Mesenchymal stem cell (in vitro differentiated cells and primary cell): ENCODE results near the gene GGACT.

Experiments
- DNase-seq: peaks from one replicate; pipeline ENCODE4 v3.0.0-alpha.2; 2013
- H2AFZ ChIP-seq: one replicate; pipeline ENCODE4 v1.6.1; 2013; ENCODE audit warnings: low read depth, mild to moderate bottlenecking, control low read depth, inconsistent platforms, low read length, moderate library complexity
- H2AK5ac ChIP-seq: 2 replicates; pipeline ENCODE4 v1.6.1; 2013; ENCODE audit warnings: low read length, moderate library complexity, mild to moderate bottlenecking, inconsistent platforms; ENCODE audit not compliant: severe bottlenecking
- H2BK120ac ChIP-seq: one replicate; pipeline ENCODE4 v1.6.1; 2013; ENCODE audit warnings: low read depth, mild to moderate bottlenecking, inconsistent platforms, low read length, moderate library complexity
- H2BK12ac ChIP-seq, 2 experiments: one replicate each; pipeline ENCODE4 v1.6.1; 2013; ENCODE audit warnings: inconsistent platforms in 2 of 2, low read length in 2 of 2, mild to moderate bottlenecking in 2 of 2, moderate library complexity in 2 of 2, control low read depth in 1 of 2
- H2BK15ac ChIP-seq: one replicate; pipeline ENCODE4 v1.6.1; 2013; ENCODE audit warnings: mild to moderate bottlenecking, low read depth, inconsistent platforms; ENCODE audit not compliant: poor library complexity, severe bottlenecking
- H2BK5ac ChIP-seq: 2 replicates; pipeline ENCODE4 v1.6.1; 2013; ENCODE audit warnings: low read depth, mild to moderate bottlenecking, low read length, control low read depth, inconsistent platforms; ENCODE audit not compliant: poor library complexity, severe bottlenecking
- H3K14ac ChIP-seq, 2 experiments: one replicate each; pipeline ENCODE4 v1.6.1; 2013; ENCODE audit warnings: inconsistent platforms in 2 of 2, low read length in 2 of 2, control low read depth in 1 of 2, mild to moderate bottlenecking in 1 of 2, moderate library complexity in 1 of 2
- H3K18ac ChIP-seq, 2 experiments: one replicate each; pipeline ENCODE4 v1.6.1; 2013; ENCODE audit warnings: inconsistent platforms in 2 of 2, low read length in 2 of 2, control low read depth in 1 of 2, low read depth in 1 of 2, mild to moderate bottlenecking in 1 of 2
- H3K23ac ChIP-seq, 2 experiments: one replicate each; pipeline ENCODE4 v1.6.1; 2013; ENCODE audit warnings: inconsistent platforms in 2 of 2, low read length in 2 of 2, mild to moderate bottlenecking in 2 of 2, moderate library complexity in 2 of 2, control low read depth in 1 of 2
- H3K27ac ChIP-seq: 2 replicates; pipeline ENCODE4 v1.5.1; 2013; ENCODE audit warnings: mild to moderate bottlenecking, moderate library complexity, low read length, control low read depth, inconsistent platforms; ENCODE audit not compliant: poor library complexity, severe bottlenecking
- H3K27me3 ChIP-seq, 2 experiments: 2 replicates each; pipeline versions ENCODE4 v1.6.1 to v1.7.0; 2013; ENCODE audit warnings: low read length in 2 of 2, mild to moderate bottlenecking in 2 of 2, moderate library complexity in 2 of 2, control low read depth in 1 of 2, inconsistent platforms in 1 of 2; ENCODE audit not compliant: control insufficient read depth in 1 of 2, insufficient read depth in 1 of 2
- H3K36me3 ChIP-seq, 2 experiments: 2 replicates each; pipeline versions ENCODE4 v1.6.1 to v1.7.0; 2013; ENCODE audit warnings: low read length in 2 of 2, control low read depth in 1 of 2, inconsistent platforms in 1 of 2, low read depth in 1 of 2, mild to moderate bottlenecking in 1 of 2; ENCODE audit not compliant: insufficient read depth in 2 of 2, control insufficient read depth in 1 of 2
- H3K4ac ChIP-seq, 2 experiments: one replicate each; pipeline ENCODE4 v1.6.1; 2013; ENCODE audit warnings: inconsistent platforms in 2 of 2, low read length in 2 of 2, mild to moderate bottlenecking in 2 of 2, moderate library complexity in 2 of 2, control low read depth in 1 of 2, low read depth in 1 of 2
- H3K4me1 ChIP-seq: 2 replicates; pipeline ENCODE4 v1.6.1; 2013; ENCODE audit warnings: low read depth, low read length, control low read depth; ENCODE audit not compliant: control insufficient read depth, insufficient read depth
- H3K4me2 ChIP-seq: 2 replicates; pipeline ENCODE4 v1.6.1; 2013; ENCODE audit warnings: low read length, mild to moderate bottlenecking, inconsistent platforms; ENCODE audit not compliant: poor library complexity, severe bottlenecking
- H3K4me3 ChIP-seq, 2 experiments: 2 replicates each; pipeline versions ENCODE4 v1.5.1 to v1.7.0; 2013; ENCODE audit warnings: low read length in 2 of 2, mild to moderate bottlenecking in 2 of 2, control low read depth in 1 of 2, low read depth in 1 of 2; ENCODE audit not compliant: insufficient read depth in 1 of 2
- H3K79me1 ChIP-seq: replicated peaks from 2 replicates; pipeline ENCODE4 v1.6.1; 2013; ENCODE audit warnings: mild to moderate bottlenecking, control low read depth, low read length, inconsistent platforms; ENCODE audit not compliant: poor library complexity, severe bottlenecking
- H3K9ac ChIP-seq: 2 replicates; pipeline ENCODE4 v1.7.0; 2013; ENCODE audit warnings: mild to moderate bottlenecking, low read length, moderate library complexity
- H3K9me3 ChIP-seq: 2 replicates; pipeline ENCODE4 v1.7.0; 2013; ENCODE audit warnings: mild to moderate bottlenecking, low read length; ENCODE audit not compliant: control insufficient read depth
- H4K8ac ChIP-seq: one replicate; pipeline ENCODE4 v1.6.1; 2013; ENCODE audit warnings: inconsistent platforms, mild to moderate bottlenecking, low read length, moderate library complexity
- H4K91ac ChIP-seq: one replicate; pipeline ENCODE4 v1.6.1; 2013; ENCODE audit warnings: mild to moderate bottlenecking, low read length, inconsistent platforms
- WGBS: methylation state at CpG from one replicate; pipeline ENCODE4 v1.1.7; 2013; ENCODE audit warnings: mixed read lengths; 5-methylcytosine and 5-hydroxymethylcytosine counted together

The GGACT gene

DNA sequence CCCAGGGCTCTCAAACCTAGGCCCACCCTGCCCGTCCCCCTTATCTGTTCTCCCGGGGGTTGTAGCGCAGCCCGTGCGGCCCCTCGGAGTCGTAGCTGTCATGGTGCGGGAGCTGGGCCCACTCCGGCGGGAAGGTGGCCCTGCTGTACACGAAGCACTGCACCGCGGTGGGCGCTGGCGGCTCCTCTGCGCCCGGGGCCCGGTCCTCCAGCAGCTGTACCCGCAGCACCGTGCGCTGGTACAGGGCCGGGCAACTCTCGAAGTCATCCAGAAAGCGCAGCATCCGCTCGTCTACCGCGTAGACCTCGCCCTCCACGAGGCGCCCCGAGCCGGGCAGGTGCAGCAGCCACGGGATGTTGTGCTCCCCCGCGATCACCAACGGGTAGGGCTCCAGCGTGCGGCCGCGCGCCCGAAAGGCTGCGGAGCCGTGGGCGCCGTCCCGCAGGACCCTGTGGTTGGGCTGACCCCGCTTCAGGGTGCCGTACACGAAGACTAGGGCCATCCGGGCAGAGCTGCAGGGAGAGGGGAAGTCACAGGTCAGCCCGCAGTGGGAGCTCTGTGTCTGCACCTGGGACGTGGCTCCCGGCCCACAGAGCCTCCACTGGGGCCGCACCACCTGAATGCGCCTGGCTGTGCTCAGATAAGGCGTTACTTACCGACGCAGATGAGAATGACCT is 56.4 kb downstream of the GGACT start:
- Histone ChIP-seq H3K4me3 (no peak overlapping the region), H3K4me2 (no peak overlapping the region), H2BK12ac (no peak overlapping the region), H2BK15ac (peak overlapping the region; percentile 30), H3K9me3 (no peaks in the 10 kb centered on the region), H2BK120ac (no peak overlapping the region), H4K91ac (no peak overlapping the region), H3K18ac (no peak overlapping the region), H3K14ac (no peak overlapping the region), H3K23ac (no peak overlapping the region), H3K4ac (no peak overlapping the region), H3K27ac (no peak overlapping the region), H3K27me3 (no peaks in the 10 kb centered on the region), H3K36me3 (peaks cover 29 to 63% of the 10 kb centered on the region in 2 experiments), H3K79me1 (peaks cover 8% of the 10 kb centered on the region), H2AFZ (no peak overlapping the region), H3K9ac (no peak overlapping the region), H3K4me1 (peaks cover 2% of the 10 kb centered on the region), H4K8ac (no peak overlapping the region), H2BK5ac (no peak overlapping the region), H2AK5ac (no peak overlapping the region)
- WGBS = 97% methylated on average over 60 of the region's 60 CpGs
- DNase-seq = no peak

DNA sequence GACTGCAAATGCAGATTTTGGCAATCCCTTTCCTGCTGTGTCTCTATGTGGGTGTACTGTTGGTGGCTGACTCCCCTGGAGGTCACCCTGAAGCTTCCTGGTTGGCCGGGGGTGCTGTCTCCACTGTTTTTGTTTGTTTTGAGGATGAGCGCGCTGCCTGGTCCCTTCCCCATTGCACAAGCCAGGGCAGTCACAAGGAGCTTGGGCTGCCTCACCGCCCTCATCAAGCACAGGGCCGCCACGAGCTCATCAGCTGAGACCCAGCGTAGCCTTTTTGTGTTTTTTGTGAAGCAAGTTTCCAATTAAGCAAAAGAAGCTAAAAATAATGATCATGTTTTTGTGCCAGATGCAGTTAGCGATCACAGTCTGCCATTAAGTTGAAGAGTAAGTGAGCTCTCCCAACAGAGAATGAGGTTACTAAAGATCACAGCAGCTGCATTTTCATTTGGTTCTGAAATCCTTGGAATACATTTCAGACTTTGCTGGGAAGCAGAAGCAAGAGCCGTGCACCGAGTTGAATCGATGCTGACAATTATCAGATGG is 57.8 kb downstream of the GGACT start:
- no peak overlapping the region for H2AFZ ChIP-seq
- no peak overlapping the region for H2BK120ac ChIP-seq
- H3K27ac ChIP-seq = no peak overlapping the region
- H3K36me3 ChIP-seq = peaks cover 36 to 69% of the 10 kb centered on the region in 2 experiments
- WGBS = 83% methylated on average over 11 of the region's 11 CpGs
- peaks cover 2% of the 10 kb centered on the region for H3K4me1 ChIP-seq
- peak overlapping the region; percentile 66 for H3K9ac ChIP-seq
- no peak overlapping the region for H3K4me2 ChIP-seq
- H3K27me3 ChIP-seq = no peaks in the 10 kb centered on the region
- no peak overlapping the region for H3K23ac ChIP-seq
- no peak overlapping the region for H2BK15ac ChIP-seq
- no peak overlapping the region for H2AK5ac ChIP-seq
- no peak overlapping the region for H2BK12ac ChIP-seq
- no peak overlapping the region for H3K4me3 ChIP-seq
- H3K18ac ChIP-seq = no peak overlapping the region
- H3K9me3 ChIP-seq = no peaks in the 10 kb centered on the region
- no peak overlapping the region for H3K4ac ChIP-seq
- peaks cover 14% of the 10 kb centered on the region for H3K79me1 ChIP-seq
- peak overlapping the region in 1 of 2 experiments; percentile 23 for H3K14ac ChIP-seq
- H2BK5ac ChIP-seq = no peak overlapping the region
- H4K91ac ChIP-seq = no peak overlapping the region
- no peak overlapping the region for H4K8ac ChIP-seq
- DNase-seq = peak; percentile 19

DNA sequence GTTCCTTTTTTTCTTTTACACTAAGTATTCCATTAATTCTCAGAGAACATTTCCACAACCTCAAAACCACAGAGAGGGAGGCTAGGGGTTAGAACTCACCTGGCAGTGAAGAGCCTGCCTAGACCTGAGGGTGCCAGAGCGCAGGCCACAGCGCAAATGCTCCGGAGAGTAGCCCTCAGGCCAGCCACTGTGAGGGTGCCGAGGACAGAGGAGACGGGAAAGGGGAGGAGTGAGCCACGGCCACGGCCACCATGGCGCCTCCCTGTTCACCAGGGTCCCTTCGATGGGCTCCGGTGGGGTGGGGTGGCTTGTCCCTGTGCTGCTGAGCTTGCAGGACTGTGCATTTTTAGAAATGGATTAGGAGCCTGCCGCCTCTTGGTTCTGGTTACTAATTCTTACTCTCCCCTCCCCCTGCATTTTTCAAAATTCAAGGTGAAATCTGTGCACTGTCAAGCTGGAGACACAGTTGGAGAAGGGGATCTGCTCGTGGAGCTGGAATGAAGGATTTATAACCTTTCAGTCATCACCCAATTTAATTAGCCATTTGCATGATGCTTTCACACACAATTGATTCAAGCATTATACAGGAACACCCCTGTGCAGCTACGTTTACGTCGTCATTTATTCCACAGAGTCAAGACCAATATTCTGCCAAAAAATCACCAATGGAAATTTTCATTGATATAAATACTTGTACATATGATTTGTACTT is 58.8 kb downstream of the GGACT start:
- Histone ChIP-seq H3K4me3 (no peak overlapping the region), H2BK15ac (no peak overlapping the region), H3K79me1 (peaks cover 20% of the 10 kb centered on the region), H3K36me3 (peaks cover 36 to 73% of the 10 kb centered on the region in 2 experiments), H3K4me2 (no peak overlapping the region), H3K14ac (no peak overlapping the region), H3K23ac (no peak overlapping the region), H3K4me1 (peaks cover 7% of the 10 kb centered on the region), H3K9me3 (no peaks in the 10 kb centered on the region), H3K18ac (no peak overlapping the region), H3K4ac (no peak overlapping the region), H3K27ac (no peak overlapping the region), H4K91ac (no peak overlapping the region), H2AFZ (no peak overlapping the region), H4K8ac (no peak overlapping the region), H3K9ac (no peak overlapping the region), H2BK5ac (no peak overlapping the region), H2BK12ac (no peak overlapping the region), H2BK120ac (no peak overlapping the region), H2AK5ac (no peak overlapping the region), H3K27me3 (no peaks in the 10 kb centered on the region)
- over 99% methylated on average over 9 of the region's 15 CpGs for WGBS
- DNase-seq = no peak

DNA sequence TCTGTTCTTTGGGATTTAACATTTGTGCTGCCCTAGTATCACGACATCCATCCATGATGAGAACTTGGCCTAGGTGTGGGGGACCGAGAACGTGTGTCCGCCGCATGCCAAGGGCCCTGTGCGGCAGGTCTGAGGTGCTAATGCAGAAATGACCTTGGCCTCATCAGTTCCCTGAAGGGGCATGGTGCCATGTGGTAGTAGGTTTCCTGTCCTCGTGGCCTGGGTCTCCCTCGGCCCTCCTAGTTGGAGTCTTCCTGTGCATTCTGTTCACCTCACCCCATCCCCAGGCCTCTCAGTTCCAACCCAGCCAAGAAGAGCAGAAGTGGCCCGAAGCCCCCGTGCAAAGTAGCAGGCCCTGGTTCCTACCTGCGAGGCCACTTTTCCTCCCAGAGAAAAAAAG is 59.8 kb downstream of the GGACT start:
- DNase-seq = no peak
- Histone ChIP-seq H4K91ac (no peak overlapping the region), H3K9me3 (no peaks in the 10 kb centered on the region), H3K27ac (no peak overlapping the region), H3K9ac (no peak overlapping the region), H3K4me1 (peaks cover 7% of the 10 kb centered on the region), H3K4me2 (no peak overlapping the region), H3K14ac (no peak overlapping the region), H2BK120ac (no peak overlapping the region), H3K4ac (no peak overlapping the region), H3K36me3 (peaks cover 36 to 66% of the 10 kb centered on the region in 2 experiments), H3K27me3 (no peaks in the 10 kb centered on the region), H2AK5ac (no peak overlapping the region), H2AFZ (no peak overlapping the region), H2BK15ac (no peak overlapping the region), H3K18ac (no peak overlapping the region), H2BK12ac (no peak overlapping the region), H3K23ac (no peak overlapping the region), H3K4me3 (no peak overlapping the region), H2BK5ac (no peak overlapping the region), H3K79me1 (peaks cover 22% of the 10 kb centered on the region), H4K8ac (no peak overlapping the region)
- WGBS = 95% methylated on average over 10 of the region's 11 CpGs
